RCC 7860 (cell line): ENCODE data around the gene MAD1L1.
"Not testable (repeated sequence)": the region's sequence is repeated elsewhere in the genome, so short reads cannot be mapped to it uniquely, and the experiment has no call there.

ENCODE experiments used
- DNase-seq: peaks from one replicate; pipeline ENCODE4 v3.0.0-alpha.2; 2015; ENCODE audit warnings: low spot score
- FAIRE-seq: peaks from 2 replicates; lab custom pipeline; 2012; peaks lifted over from hg19 to GRCh38; lab: Jason Lieb, UNC

MAD1L1 gene

DNA sequence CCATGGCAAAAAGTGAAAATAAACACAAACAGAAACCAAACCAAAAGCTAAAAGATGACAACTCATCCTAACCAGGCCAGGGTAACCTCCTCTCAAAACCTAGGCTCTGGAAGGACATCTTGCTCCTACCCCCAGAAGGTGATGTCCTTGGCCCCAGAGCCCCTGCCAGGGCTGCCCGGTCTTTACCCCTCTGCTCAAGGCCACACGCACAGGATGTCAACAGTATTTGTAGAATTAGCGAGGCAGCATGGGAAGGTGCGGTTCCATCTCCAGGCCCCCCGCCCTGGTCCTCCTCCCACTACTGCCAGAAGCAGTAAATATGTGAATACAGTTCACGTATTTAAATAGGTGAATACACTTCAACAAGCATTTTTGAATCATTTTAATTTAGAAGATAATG is 356.1 kb downstream of the MAD1L1 start:
- DNase-seq, FAIRE-seq: not testable (repeated sequence)

DNA sequence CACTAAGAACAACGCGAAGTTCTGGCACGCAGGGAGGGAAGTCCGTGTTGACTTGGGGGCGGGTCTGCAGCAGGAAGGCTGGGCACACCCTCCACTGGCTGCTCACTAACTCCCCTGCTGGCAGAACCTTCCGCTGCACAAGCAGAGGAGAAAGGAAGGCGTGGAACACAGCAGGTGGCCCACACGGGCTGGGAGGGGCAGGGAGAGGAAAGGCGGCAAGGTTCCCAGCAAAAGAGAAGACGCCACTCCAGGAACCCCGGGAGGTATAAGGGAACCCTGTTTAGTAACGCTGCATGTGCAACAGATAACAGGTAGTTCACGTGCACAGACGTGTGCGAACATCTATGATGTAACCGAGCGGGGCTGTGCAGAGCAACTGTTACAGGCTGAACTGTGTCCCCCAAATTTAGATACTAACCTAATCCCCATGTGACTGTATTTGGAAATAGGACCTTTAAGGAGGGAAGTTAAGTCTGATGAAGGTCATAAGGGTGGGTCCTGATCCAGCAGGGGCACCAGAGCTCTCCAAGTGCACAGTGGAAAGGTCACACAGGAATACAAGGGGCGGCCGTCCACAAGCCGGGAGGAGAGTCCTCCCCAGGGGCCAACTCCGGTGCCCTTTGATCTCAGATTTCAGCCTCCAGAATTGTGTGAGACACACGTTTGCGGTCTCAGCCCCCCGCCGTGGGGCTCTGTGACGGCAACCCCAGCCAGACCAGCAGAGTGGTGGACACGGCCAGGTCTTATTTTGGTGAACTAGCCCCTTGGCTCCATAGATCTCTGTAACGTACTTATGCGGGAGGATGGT is 357.1 kb downstream of the MAD1L1 start:
- DNase-seq, FAIRE-seq: not testable (repeated sequence)

DNA sequence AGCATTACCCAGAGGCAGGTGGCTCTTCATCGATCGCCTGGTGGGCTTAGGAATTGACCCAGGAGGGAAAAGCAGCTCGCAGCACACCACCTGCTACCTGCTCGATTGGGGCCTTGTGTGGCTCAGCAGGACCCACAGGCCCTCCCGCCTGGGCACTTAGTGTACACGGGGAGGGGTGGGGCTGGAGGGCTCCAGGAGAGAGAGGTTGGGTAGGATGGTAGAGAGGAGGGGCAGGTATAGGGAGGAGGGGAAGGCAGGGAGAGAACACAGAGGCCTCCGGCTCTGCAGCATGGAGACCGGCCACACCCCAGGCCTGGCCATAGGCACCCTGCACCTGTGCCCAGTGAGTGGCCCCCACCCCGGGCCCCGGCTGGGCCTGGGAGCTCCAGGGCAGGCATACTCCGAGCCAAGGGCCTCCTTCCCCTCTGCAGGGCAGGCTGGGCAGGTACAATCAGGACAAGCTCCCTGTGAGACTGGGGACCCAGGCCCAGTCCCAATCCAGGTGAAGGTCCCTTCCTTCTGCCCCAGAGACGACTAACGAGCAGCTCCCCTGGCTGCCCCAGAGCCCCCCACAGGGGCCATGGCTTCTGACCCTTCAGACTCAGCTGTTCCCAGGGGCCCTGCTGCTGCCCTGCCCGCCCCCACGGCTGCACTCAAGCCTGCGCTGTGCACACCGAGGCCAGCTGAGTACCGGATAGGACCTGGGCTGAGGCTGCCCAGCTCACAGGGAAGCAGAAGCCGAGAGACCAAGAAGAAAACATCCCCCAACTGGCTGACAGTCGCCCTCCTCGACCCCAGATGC is 358.0 kb downstream of the MAD1L1 start:
- FAIRE-seq, DNase-seq: not testable (repeated sequence)

DNA sequence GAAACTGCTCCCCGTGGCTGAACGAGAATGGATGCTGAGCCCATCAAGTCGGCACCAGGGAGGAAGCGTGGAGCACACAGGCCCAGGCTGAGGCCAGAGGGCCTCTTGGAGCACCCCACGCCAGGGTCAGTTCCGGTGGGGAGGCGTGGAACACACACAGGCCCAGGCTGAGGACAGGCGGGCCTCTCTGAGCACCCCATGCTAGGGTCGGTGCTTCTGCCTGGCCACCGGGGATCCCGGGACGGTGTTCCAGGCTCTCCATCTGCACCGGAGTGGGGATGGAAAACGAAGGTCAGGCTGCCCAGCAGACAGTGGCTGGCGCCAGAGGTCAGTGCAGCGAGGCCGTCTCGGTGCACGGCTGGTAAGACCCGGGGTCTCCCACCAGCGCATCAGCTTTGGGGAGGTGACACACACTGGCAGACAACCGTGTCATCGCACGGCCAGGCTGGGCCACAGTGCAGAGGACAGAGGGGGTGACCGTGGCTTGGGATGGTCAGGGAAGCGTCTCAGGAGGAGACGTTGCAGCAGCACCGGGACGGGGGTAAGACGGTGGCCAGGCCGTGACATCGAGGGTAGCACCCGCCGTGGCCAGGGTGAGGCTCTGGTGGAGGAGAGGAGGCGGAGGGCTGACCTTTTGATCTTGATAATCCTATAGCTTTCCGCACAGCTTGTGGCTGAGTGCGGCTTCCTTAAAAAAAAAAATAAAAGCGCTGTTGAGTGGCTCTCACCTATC is 358.7 kb downstream of the MAD1L1 start:
- DNase-seq = no peak
- FAIRE-seq = no peak

DNA sequence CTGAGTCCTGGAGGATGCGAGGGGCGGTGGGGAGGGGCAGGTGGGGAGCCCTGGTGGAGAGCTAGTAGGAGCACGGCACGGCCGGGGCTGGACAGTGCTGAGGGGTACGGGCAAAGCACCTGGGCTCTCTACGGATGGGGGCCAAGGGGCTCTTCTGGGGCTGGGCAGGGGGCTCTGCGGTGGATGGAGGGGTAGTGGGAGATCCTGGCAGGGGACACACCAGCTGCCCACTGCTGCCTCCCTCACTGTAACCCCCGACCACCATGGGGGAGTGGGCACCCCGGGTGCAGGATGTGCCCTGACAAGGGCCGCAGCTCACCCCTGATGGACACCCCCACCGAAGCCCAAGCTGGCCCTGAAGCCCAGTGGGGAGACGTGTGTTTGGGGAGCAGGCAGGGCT is 359.3 kb downstream of the MAD1L1 start:
- FAIRE-seq = no peak
- DNase-seq = no peak

DNA sequence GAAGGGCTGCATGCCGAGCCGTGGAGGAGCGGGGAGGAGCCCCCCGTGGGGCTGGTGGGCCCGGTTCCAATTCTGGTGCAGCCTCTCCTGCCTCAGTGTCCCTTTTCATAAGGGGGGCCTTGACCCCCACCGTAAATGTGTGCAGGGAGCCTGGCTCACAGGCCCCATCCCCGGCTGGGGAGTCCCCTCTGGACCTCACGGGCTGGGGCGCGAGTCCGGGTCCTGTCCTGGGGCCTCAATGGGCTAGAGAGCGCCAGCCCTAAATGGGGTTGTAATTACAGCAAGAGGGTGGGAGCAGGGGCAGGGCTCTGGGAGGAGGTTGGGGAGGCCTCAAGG is 359.7 kb downstream of the MAD1L1 start:
- no peak for DNase-seq
- no peak for FAIRE-seq

DNA sequence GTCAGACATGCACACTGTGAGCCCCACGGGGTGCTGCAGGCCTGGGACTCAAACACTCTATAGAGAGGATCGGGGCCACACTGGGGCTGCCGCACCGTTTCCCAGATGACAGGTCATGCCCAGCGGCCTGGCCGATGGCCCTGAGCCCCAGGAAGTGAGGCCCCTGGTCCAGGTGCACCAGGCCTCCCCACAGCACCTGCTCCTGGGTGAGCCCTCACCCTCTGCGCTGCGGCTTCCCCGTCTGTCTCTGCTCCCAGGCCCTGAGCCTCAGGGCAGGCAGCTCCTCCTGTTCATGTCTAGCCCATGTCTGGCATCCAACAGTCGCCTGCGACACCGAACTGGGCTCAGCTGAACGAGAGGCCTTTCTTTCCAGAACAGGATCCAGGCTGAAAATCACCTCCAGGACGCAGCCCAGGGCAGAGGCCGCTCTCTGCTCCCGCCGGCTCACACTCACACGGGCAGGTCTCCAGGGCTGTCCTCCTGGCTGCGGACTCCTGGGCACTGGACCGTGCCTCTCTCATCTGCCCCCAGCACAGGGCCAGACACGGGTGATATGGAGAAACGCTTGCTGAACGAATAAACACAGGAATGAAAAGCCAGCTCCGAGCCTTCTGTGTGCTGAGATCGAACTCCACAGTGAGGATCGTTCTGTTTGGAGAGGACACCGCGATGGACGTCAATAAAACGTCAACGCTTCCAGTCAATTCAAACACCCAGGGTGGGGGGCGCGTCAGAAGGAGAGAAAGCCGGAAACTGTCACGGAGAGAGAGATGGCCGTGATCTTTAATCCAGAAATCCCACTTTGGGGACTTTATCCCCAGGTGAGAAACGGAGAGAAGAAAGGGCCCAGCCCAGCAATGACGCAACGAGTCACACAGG is 360.3 kb downstream of the MAD1L1 start:
- FAIRE-seq (no peak), DNase-seq (no peak)

DNA sequence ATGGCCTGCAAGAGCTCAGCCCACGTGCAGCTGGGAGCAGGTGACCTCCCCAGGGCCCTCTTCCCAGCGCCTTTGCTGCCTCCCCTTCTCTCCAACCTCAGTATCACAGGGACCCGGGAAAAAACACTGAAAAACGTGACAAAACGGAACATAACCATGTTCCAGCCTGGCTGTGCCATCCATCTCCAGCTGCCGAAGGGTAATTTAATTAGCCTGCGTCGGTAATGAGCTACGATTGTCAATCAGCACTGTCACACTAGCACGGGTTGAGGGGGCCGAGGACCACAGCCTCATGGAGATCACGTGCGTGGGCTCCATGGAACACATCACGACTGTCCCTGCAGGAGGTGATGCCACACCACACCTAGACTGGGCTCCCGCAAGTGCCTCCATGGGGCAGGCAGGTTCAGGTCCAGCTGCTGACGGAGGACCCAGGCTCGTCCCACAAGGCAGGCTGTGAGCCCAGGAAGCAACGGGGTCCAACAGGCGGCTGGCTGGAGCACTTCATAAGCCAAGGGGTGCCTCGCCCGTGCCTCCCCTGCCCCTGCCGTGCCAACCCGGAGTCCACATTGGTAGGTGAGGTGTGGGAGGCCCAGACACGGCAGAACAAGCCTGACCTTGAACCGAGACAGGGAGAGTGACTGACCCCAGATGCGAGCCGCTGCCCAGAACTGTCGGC is 363.2 kb downstream of the MAD1L1 start:
- DNase-seq (no peak), FAIRE-seq (no peak)

DNA sequence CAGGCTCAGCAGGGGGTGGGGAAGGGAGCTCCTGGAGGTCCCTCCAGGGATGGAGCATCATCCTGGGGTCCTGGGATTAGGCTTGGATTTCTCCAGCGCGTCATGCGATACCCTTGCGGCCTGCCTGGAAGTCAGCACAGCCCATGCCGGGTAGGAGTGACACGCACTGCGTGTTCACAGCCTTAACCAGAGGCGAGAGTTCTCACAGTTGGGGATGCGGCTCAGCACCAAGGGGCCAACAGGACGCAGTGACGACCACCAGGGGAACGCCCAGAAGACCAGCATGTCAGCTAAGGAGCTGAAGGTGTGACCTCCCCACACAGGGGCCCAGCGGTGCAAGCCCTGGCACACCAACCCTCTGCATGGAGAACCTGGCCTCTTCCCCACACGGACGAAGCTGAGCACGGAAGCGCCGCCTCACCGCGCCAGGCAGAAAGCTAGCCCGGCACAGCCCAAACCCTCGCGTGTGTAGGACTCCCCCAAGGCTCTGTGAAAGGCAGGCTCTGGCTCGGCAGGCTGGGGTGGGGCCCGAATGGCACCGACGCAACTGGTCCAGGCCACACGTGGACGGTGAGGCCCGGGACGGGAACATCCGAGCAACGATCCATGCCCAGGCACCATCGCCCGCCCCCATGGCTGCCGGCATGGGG is 364.1 kb downstream of the MAD1L1 start:
- no peak for DNase-seq
- FAIRE-seq = no peak

DNA sequence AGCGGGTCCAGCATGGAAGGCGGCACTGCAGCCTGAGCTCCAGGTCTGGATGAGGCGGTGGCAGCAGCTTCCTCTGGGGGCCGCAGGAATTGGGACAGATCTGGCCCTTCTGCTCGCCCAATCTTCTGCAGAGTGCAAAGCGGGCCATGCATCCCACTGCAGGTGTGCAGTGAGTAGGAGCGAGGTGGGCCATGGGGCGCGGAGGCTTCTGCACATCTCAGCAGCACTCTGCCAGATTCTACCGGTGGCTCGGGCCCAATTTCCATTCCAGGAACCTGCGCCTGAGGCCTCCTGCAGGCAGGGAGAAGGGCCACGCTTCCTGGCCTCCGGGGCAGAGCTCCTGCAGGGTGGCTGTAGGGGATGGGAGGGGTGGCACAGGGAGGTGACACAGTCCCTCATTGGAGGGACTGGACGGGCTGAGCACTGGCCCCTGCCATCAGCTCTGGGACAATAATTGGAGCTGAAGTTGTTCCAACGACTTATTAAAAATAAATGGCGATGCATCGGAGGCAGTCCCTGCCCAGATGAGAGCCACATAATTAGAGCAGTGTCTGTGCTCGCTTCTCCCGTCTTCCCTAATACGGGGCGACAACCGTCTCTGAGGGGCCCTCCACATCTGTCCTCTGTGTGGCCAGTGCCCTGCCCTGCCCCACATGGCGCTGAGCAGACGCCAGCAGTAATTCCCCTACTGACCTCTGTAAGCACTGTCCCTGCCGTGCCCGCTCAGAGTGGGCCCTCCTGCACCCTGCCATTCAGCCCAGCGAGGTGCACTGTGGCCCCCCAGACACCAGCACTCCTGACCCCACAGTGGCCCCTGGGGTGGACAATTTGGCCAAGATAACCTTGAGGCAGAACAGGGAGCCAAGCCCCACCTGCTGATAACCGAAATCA is 365.1 kb downstream of the MAD1L1 start:
- no peak for DNase-seq
- FAIRE-seq = no peak

DNA sequence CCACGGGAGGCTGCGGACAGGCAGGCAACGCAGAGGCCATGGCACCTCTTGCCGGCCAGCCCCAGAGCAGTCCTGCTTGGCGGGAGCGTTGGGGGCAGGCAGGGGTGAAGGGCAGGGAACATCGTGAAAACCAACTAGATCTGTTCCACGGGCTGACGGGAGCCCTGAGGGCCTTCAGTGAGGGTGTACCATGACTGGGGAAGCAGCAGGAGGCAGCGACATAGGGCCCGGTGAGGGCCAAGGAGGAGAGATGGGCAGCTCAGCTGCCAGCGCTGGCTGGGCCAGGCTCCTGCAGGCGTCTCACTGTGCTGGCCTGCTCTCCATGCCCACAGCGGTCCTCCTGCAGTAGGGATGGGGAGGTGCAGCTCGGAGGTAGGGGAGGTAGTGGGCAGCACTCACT is 366.1 kb downstream of the MAD1L1 start:
- DNase-seq (no peak), FAIRE-seq (no peak)

DNA sequence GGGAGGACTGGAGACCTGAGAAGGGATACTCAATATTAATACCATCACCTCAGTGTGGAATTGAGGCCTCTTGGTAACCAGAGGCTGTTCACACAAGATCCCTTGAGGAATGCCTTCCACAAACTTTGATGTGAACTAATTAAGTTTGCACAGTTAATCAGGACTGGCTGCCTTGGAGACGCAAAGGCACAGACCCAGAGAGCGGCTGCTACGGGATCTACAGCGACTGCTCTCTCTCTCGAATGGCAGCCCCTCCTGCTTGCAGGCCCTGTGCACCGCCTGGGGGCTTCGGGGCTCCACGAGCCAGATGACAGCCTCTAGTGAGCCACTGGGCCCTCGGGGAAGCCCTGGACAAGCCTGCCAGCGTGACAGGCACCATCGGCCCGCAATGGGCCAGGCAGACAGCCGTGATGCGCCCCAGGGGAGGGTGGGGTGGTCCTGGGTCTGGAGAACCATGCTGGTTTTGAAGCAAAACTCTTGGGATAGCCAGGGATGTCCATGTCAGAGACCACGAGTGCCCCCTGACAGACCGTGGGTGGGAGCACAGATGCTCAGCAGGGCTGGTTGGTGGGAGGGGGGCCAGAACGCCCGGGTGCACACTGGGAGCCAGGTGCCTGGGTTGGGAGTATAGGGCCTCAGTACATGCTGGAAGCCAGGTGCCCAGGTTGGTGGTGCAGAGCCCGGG is 367.0 kb downstream of the MAD1L1 start:
- FAIRE-seq (no peak), DNase-seq (no peak)

DNA sequence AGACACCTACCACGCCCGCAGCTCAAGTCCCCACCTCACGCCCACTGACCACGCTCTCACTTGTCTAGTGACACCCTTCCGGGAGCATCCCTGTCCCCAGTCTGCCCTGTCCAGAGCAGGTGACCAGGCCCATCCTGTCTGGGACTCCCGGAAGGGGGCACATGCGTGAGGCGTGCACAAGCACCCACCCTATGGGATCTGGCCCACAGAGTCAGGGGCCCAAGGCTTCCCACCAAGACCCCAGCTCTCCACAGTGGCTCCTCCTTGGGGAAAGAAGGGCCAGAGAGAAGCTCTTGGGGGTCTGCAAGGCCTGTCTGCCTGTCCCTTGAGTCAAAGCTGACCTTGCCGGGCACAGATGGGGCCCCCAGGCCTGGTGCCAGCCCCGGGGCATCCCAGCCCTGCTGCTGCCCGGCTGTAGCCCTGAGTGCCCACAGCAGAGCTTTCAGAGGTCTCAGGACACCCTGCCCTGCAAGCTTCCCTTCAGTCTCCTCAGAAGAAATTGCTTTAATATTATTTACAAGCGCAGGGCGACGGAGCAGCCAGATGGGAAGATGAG is 367.7 kb downstream of the MAD1L1 start:
- DNase-seq (no peak), FAIRE-seq (no peak)

DNA sequence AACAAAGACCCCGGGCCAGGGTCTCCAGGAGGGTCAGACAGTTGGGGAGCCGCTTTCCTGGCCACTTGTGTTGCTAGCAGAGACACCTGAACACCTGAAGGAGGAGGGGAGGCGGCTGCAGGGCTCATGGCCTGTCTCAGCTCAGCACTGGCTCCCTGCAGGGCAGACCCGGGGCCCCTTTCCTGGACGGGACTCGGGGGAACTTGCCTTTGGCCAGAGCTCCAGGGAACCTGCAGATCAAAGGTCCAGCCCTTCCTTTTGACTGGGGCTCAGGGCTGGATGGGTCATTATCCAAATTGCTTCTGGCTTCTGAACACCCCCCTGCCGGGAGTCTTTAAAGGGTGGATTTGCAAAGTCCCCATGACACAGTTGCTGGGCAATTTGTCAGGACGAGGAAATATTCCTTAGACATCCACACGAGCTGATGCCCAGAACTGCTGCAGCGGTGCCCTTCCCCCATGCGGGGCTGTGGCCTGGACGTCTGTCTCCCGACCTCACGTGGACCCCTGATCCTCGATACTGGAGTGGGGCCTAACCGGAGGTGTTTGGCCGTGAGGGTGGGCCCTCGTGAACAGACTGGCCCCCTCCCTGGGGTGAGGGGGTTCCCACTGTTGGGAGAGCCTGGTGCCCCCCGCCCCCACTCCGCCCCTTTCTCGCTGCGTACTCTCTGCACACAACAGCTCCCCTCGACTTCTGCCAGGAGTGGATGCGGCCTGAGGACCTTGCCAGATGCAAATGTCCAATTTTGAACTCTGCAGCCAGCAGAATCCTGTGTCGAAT is 368.4 kb downstream of the MAD1L1 start:
- FAIRE-seq (no peak), DNase-seq (no peak)

DNA sequence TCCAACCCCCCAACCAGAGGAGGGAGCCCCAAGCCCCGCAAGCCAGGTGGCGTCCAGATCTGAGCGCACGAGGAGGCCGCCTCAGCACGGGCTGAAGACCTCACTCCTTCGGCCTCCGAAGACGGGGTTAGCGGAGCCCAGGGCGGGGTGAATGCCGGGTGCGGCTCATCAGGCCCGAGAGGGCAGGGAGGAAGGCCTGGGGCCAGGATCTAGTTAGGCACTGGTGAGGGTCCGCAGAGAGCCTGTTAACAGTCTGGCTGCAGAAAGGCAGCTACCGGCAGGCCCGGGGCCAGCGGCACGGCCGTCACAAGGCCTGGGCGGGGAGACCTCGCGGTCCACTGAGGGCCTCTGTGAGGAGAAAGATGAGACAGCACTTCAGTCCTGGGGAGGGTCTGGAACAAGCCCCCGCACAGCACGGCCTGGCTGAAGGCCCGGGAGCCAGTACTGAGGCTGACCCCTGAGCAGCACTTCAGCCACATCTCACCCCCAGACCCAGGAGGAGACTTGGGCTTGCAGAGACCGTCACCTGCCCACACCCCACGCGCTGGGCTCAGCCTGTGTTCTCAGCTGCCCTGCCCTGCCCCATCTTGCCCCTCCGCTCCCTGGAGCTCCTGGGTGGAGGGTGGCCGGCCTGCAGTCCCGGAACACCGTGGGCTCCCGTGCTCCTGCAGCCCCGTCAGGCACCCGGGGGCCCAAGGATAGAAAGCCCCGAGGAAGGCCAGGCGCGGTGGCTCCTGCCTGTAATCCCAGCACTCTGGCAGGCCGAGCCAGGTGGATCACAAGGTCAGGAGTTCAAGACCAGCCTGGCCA is 369.4 kb downstream of the MAD1L1 start:
- FAIRE-seq (no peak), DNase-seq (no peak)

DNA sequence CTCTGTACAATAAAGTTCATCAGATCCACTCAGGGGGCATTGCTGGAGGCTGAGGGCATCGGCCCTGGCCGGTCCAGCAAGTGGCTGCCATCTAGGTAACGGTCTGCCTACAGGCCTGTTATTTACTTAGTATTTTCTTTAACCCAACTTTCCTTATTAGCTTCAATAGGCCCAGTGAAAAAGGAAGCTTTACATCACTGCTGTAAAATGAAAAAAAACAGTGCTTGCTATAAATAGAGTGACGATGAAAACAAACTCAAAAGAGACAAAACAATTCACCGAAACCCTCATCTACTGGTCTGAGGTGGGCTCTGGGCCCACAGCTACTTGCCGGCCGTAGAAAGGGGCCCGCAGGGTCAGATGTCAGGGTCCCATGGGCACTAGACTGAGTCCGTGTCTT is 370.2 kb downstream of the MAD1L1 start:
- no peak for FAIRE-seq
- DNase-seq = no peak
